OCI-LY1 (cell line): ENCODE measurements around the gene HSF4.

Source experiments
- CTCF ChIP-seq: fragments of 200-600 bp; sonication (generic), shearing (Covaris generic); IDR thresholded peaks from 2 replicates; pipeline ENCODE4 v1.5.1; 2017; ENCODE audit warnings: mild to moderate bottlenecking, antibody characterized with exemption, low read length, moderate library complexity, mixed read lengths
- EZH2 ChIP-seq: fragments of 200-600 bp; sonication (generic), shearing (Covaris generic); IDR thresholded peaks from 2 replicates; pipeline ENCODE4 v1.8.0; 2017; ENCODE audit warnings: borderline replicate concordance, mixed run types, mild to moderate bottlenecking, antibody characterized with exemption, low read length, moderate library complexity, mixed read lengths

DNA sequence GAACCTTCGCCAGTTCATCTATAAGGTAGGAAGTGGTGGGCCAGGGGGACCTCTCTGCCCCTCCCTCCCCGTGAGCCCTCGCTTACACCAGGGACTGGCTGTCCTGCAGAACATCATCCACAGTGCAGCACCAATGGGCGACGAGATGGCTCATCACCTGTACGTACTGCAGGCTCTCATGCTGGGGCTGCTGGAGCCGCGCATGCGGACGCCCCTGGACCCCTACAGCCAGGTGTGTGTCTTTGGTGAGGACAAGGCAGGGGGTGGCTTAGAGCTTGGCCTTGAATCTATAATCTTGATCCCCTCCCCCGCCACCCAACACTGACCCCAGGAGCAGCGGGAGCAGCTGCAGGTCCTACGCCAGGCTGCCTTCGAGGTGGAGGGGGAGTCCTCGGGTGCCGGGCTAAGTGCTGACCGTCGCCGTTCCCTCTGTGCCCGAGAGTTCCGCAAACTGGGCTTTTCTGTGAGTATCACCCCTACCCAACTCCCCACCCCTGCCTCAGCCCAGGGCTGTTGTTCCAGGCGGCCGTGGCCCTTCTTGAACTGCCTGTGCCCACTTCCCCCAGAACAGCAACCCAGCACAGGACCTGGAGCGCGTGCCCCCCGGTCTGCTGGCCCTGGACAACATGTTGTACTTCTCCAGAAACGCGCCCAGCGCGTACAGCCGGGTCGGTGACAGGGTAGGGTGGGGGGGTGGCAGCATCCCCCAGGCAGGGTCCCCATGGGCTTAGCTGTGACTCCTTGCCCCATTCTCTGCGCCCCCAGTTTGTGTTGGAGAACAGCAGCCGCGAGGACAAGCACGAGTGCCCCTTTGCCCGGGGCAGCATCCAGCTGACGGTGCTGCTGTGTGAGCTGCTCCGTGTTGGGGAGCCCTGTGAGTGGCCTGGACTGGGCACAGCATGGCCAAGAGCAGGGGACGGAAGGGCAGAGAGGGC lies 37.1 kb downstream of the HSF4 start:
- TF ChIP-seq EZH2, result no peak
- no peak for TF ChIP-seq CTCF
